HFF-Myc (cell line): ENCODE results near the gene CRB1.
"Not testable (repeated sequence)": the region's sequence is repeated elsewhere in the genome, so short reads cannot be mapped to it uniquely, and the experiment has no call there.

Experiments used
- DNase-seq: peaks from one replicate; pipeline ENCODE4 v3.0.0-alpha.2; 2011; ENCODE audit warnings: low read depth; ENCODE audit errors: extremely low read depth
- H3K4me3 ChIP-seq: replicated peaks from 2 replicates; pipeline ENCODE4 v1.5.1; 2011; ENCODE audit warnings: low read depth, mild to moderate bottlenecking, control low read depth, low read length
- CTCF ChIP-seq: IDR thresholded peaks from 2 replicates; pipeline ENCODE4 v1.5.1; 2012; ENCODE audit warnings: mild to moderate bottlenecking, low read depth, low read length, control low read depth; ENCODE audit errors: missing control alignments

Gene CRB1

GRCh38 chr1:197481101-197481500 lies 213.0 kb downstream of the CRB1 start:
- DNase-seq = peak; percentile 37
- no peak for TF ChIP-seq CTCF
- H3K4me3 ChIP-seq = no peak overlapping the region

- H3K4me3 ChIP-seq = no peak overlapping the region
- DNase-seq = no peak
- TF ChIP-seq CTCF = no peak
Observed at GRCh38 chr1:197485790-197486189, 217.7 kb downstream of the CRB1 start.

DNA sequence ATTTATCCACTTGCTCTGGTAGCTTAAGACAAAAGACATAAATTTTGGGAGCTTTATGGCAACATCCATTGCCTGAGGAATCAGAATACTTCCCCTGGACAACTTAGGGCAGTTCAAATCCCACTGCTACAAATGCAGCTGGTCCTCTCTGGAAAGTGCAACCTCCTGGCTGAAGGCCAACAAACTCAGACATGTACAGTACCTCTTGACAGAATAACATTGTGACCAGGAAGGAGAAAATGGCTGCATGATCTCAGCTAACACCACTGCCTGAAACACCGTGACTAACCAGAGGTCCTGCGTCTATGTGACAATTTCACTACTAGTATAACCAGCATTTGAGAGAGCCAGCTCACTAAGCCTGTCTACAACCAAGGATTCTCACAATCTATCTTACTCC lies 218.9 kb downstream of the CRB1 start:
- DNase-seq = no peak
- TF ChIP-seq CTCF = no peak
- no peak overlapping the region for H3K4me3 ChIP-seq

DNA sequence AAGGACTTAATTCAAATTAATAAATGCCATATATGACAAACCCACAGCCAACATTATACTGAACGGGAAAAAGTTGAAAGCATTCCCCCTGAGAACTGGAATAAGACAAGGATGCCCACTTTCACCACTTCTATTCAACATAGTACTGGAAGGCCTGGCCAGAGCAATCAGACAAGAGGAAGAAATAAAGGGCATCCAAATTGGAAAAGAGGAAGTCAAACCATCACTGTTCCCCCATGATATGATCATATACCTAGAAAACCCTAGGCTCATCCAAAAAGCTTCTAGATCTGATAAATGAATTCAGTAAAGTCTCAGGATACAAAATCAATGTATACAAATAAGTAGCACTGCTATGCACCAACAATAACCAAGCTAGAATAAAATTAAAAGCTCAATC lies 223.5 kb downstream of the CRB1 start:
- not testable (repeated sequence) for DNase-seq, H3K4me3 ChIP-seq

GRCh38 chr1:197496722-197497121 lies 228.7 kb downstream of the CRB1 start:
- H3K4me3 ChIP-seq = no peak overlapping the region
- TF ChIP-seq CTCF = no peak
- DNase-seq = no peak

- no peak for DNase-seq
Observed at GRCh38 chr1:197510691-197511378, 242.8 kb downstream of the CRB1 start.

DNA sequence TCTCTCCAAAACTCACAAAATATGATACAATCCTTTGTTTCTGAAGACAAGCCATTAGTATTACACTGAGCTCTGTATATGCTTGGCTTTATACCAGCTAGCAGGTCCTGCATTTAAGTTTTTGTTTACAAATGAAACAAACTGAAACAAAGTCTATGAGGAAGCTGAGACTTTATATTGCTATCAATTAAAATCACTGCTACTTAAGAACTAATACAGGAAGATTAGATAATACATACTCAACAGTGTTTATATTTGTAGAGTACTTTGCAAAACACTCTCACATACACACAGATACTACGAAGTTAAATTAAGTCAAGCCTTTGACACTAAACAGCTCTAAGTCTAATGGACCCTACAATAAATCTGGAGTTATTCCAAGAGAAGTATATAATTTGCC lies 247.4 kb downstream of the CRB1 start:
- no peak overlapping the region for H3K4me3 ChIP-seq
- TF ChIP-seq CTCF = no peak
- no peak for DNase-seq

More at GRCh38 chr1:197510691-197511378, 242.8 kb downstream of the CRB1 start:
- H3K4me3 ChIP-seq = no peak overlapping the region
- TF ChIP-seq CTCF = no peak
